GM19035 (cell line): ENCODE data around the gene RGS3.

Experiments used
- ATAC-seq: cut with Tn5 transposase; IDR thresholded peaks from one replicate; pipeline ENCODE4 v1.9.1; 2021; ENCODE audit not compliant: unreplicated experiment

RGS3 gene

GRCh38 chr9:113614843-113615648, 151.5 kb downstream of the RGS3 start:
- peak; percentile 62 for ATAC-seq

DNA sequence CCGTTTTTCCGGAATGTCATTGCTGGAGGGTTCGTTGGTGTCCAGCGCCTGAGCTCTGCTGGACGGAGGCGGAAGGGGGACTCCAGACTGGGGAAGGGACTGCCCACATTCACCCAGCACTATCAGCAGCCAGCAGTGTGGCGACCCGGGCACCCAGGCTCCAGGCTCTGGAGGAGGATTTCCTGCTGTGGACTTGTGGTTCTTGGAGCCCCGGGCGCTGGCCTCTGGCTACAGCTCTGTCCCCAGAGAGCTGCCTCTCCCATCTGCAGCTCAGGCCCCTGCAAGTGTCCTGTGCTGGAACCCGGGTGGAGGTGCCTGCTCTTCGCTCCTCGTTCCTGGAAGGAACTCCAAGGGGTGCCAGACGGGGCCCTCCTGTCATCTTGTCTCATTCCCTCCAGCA, 152.6 kb downstream of the RGS3 start:
- ATAC-seq: no peak

- ATAC-seq: no peak
Observed at GRCh38 chr9:113616621-113617496, 153.3 kb downstream of the RGS3 start.

DNA sequence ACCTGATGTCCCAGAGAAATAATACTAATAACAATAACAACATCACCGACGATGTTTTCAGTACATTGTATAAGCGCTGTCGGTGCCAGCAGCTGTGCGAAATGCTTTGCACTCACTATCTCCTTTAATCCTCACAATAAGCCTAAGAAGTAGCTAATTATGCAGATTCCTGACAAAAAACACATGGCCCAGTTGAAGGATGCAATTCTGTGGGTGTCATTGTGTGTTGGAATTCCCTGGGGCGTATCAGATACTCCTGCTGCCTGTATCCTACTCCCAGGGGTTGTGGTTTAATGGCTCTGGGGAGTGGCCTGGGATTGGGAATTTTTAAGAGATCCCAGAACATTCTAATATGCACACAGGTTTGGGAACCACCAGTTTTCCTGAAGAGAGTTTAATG, 154.0 kb downstream of the RGS3 start:
- ATAC-seq: no peak

DNA sequence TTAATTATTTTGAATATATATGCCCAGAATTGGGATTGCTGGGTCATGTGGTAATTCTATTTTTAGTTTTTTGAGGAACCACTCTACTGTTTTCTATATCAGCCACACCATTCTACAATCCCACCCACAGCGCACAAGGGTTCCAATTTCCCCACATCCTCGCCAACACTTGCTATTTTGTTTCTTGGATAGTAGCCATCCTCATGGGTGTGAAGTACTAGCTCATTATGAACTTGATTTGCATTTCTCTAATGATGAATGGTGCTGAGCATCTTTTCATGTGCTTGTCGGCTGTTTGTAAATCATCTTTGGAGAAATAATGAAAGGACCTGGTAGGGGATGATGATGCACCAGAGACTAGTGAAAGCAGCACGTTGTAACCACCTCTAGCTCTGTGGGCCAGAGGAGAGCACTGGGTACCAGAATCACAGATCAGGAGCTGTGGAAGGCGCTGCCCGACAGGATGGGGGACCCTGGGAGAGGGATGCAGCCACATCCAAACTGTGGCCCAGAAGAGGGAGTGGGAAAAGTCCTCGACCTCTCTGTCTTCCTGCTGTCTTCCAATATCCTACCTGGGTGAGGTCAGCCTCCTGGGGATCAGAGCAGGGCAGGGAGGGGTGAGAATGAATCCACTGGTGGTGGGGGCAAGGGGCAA, 155.4 kb downstream of the RGS3 start:
- no peak for ATAC-seq

- no peak for ATAC-seq
Observed at GRCh38 chr9:113619491-113620376, 156.2 kb downstream of the RGS3 start.

GRCh38 chr9:113620377-113621161, 157.0 kb downstream of the RGS3 start:
- no peak for ATAC-seq

- no peak for ATAC-seq
Observed at GRCh38 chr9:113621309-113621791, 157.8 kb downstream of the RGS3 start.

GRCh38 chr9:113621980-113622379, 158.5 kb downstream of the RGS3 start:
- ATAC-seq: no peak

GRCh38 chr9:113622600-113623400, 159.3 kb downstream of the RGS3 start:
- peak; percentile 87 for ATAC-seq

DNA sequence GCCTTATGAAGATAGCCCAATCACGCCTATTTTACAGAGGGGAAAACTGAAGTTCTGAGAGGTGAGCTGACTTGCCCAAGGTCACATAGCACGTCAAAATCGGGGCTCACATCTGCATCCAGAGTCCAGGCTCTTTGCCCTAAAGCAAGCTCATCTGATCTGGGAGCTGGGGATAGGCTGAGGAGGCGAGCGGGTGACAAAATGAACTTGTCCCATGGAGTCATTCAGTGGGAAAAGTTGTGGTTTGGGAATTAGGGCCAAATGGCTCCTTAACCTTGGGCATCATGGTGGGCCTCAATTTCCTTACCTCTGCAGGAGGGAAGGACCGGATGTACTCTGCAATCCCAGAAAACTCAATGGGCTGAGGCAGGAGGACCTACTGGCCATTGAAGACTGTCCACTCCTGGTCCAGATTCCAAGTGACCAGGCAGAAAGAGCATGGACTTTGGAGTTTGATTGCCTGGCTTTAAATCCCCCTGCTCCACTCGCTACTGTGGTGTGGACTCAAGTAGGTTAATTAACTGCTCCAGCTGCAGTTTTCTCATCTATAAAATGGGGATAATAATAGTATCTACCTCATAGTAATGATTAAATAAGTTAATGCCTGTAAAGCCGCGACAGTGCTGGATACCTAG, 160.4 kb downstream of the RGS3 start:
- ATAC-seq: no peak

- no peak for ATAC-seq
Observed at GRCh38 chr9:113624721-113625120, 161.2 kb downstream of the RGS3 start.

DNA sequence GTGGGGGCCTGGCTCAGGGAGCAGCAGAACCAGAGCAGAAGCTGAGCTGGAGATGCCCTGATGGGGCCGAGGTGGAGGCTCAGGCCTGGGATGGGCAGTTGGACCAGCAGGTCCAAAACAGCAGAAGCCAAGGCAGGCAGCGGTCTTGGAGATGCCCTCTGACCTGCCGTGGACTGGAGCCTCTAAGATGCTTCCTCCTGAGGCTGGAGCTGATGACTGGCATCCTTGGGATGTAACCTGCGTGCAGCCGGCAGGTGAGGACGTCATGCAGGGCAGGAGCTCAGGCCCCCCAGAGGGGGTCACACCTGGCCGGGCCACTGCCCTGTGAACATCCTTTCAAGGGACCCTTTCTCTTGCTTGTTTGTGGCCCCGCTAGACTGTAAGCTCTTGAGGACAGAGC, 162.0 kb downstream of the RGS3 start:
- ATAC-seq: no peak

DNA sequence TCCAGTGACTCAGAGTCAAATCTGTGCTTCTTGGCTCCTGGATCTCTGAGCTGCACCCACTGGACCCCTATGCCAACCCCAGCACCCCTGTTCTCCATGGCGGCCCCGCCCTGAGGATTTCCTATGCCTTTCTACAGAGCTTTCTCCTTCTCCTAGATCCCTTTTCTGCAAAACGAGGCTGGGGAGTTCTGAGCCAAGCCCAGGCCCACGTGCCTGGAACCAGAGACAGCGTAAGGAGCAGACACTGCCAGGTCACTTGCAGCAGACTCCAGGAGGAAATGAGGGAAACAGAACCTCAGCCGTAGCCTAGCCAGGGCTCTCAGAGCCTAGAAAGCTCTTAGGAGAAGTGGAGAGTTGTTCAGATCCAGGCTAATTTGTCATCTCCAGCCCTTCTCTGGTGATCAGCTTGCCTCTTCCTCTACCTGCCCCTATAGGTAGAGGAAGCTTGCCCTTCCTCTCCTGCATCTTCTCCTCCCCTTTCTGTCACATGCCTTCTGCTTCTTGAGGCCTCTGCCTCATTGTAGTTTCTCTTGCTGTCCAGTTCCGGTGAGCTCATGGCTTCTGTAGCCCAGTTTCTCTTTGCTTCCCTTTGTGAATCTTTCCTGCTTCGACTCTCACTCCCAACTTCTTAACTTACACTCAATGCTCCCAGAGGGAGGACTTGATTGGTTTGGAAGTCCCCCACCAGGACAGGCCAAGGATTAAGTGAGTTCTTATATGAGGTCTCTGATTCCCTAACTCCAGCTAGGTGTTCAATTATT, 163.4 kb downstream of the RGS3 start:
- ATAC-seq: no peak

DNA sequence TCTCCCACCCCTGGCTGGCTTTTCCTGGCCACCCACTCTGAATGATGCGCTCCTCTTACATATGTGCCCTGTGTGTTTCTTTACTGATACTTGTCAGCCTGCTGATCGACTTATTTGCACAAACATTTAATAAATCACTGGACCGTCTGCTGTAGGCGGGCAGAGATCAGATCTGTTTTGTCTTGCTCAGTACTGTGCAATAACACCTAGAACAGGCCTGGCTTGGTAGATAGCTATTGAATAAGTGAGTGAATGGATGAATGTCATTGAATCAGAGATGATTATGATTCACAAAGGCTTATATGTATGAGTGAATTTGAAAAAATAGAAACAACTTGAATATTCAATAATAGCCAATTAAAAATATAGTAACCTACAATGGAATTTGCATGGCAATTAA, 165.1 kb downstream of the RGS3 start:
- ATAC-seq: no peak

DNA sequence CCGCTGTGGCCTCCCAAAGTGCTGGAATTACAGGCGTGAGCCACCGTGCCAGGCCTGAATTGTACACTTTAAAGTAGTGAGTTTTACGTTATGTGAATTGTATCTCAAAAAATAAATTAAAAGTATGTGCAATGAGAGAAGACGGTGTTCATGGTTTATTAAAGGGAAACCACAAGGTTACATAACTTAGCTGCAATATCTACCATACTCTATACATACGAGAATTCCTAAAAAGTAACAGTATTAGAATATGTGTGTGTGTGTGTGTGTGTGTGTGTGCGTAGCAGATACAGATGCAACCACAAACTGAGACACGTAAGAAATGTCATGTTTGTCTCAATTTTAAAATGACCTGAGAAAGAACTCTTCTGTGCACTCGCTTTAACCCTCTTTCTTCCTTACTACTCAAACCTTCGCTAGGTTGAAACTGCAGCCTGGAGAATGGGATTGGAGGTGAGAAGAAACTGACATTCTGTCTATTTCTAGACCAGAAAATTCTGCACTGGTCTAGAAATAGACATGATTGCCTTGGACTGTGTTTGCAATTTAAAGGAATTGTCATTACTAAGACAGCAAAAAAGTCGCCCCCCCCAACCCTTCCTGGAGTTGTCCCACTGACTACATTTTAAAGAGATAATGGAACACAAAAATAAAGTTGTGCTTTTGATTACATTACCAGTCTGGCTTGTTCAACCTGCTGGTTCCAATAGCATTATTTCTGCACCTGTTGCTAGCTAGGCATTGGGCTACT, 167.0 kb downstream of the RGS3 start:
- no peak for ATAC-seq
